Stimulated activated CD8-positive, alpha-beta memory T cell treated with anti-CD3 and anti-CD28 coated beads, Interleukin-4, amount 100 ng/mL, for 4 hours (primary cell): Measurements from ENCODE around the gene SLFN13.
"Not testable (repeated sequence)": the region's sequence is repeated elsewhere in the genome, so short reads cannot be mapped to it uniquely, and the experiment has no call there.

ENCODE experiments used
- DNase-seq, 2 donors: peaks; one replicate each; pipeline ENCODE4 v3.0.0-alpha.2; 2020; ENCODE audit warnings: low read depth in 2 of 2, low spot score in 1 of 2

SLFN13 gene

GRCh38 chr17:35433075-35433894, 15.3 kb downstream of the SLFN13 start:
- DNase-seq = peak in 1 of 2 donors; percentile 65

- no peak for DNase-seq
Observed at GRCh38 chr17:35432176-35433074, 16.1 kb downstream of the SLFN13 start, which contains the start of gene SLFN12. TSS of gene SLFN12 (minus strand) at chr17:35432500. CDS start at chr17:35423028, 9,472 bp downstream.

- no peak for DNase-seq
Observed at GRCh38 chr17:35429702-35430101, 18.9 kb downstream of the SLFN13 start.

- no peak for DNase-seq
Observed at GRCh38 chr17:35428229-35428628, 20.3 kb downstream of the SLFN13 start.

GRCh38 chr17:35423761-35424160, 24.8 kb downstream of the SLFN13 start:
- no peak for DNase-seq

- not testable (repeated sequence) for DNase-seq
Observed at GRCh38 chr17:35421069-35421468, 27.5 kb downstream of the SLFN13 start.

GRCh38 chr17:35416659-35417058, 31.9 kb downstream of the SLFN13 start:
- no peak for DNase-seq

- DNase-seq = not testable (repeated sequence)
Observed at GRCh38 chr17:35414707-35415106, 33.9 kb downstream of the SLFN13 start.

GRCh38 chr17:35414247-35414646, 34.3 kb downstream of the SLFN13 start:
- no peak for DNase-seq

GRCh38 chr17:35407531-35407930, 41.0 kb downstream of the SLFN13 start:
- no peak for DNase-seq

GRCh38 chr17:35406568-35406967, 42.0 kb downstream of the SLFN13 start:
- DNase-seq = no peak

GRCh38 chr17:35404360-35404759, 44.2 kb downstream of the SLFN13 start:
- DNase-seq = no peak

GRCh38 chr17:35393783-35394182, 54.8 kb downstream of the SLFN13 start:
- DNase-seq = not testable (repeated sequence)

- no peak for DNase-seq
Observed at GRCh38 chr17:35390663-35391062, 57.9 kb downstream of the SLFN13 start.

GRCh38 chr17:35390156-35390555, 58.4 kb downstream of the SLFN13 start:
- DNase-seq = no peak

GRCh38 chr17:35387496-35387895, 61.1 kb downstream of the SLFN13 start:
- DNase-seq = no peak
